ENCODE results near the gene PCNT.

PCNT gene

DNA sequence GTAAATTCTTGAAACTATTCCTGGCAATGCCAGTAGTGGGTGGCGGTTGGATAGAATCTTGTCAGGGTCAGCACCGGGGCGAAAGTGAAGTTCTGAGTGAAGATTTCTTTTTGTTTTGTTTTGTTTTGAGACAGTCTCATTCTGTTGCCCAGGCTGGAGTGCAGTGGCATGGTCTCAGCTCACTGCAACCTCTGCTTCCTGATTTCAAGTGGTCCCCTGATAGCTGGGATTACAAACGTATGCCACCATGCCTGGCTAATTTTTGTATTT, 33.3 kb downstream of the PCNT start:
- TF ChIP-seq, protein P1, sequence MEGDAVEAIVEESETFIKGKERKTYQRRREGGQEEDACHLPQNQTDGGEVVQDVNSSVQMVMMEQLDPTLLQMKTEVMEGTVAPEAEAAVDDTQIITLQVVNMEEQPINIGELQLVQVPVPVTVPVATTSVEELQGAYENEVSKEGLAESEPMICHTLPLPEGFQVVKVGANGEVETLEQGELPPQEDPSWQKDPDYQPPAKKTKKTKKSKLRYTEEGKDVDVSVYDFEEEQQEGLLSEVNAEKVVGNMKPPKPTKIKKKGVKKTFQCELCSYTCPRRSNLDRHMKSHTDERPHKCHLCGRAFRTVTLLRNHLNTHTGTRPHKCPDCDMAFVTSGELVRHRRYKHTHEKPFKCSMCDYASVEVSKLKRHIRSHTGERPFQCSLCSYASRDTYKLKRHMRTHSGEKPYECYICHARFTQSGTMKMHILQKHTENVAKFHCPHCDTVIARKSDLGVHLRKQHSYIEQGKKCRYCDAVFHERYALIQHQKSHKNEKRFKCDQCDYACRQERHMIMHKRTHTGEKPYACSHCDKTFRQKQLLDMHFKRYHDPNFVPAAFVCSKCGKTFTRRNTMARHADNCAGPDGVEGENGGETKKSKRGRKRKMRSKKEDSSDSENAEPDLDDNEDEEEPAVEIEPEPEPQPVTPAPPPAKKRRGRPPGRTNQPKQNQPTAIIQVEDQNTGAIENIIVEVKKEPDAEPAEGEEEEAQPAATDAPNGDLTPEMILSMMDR (IDR thresholded peaks at IDR 0.05): no peak

DNA sequence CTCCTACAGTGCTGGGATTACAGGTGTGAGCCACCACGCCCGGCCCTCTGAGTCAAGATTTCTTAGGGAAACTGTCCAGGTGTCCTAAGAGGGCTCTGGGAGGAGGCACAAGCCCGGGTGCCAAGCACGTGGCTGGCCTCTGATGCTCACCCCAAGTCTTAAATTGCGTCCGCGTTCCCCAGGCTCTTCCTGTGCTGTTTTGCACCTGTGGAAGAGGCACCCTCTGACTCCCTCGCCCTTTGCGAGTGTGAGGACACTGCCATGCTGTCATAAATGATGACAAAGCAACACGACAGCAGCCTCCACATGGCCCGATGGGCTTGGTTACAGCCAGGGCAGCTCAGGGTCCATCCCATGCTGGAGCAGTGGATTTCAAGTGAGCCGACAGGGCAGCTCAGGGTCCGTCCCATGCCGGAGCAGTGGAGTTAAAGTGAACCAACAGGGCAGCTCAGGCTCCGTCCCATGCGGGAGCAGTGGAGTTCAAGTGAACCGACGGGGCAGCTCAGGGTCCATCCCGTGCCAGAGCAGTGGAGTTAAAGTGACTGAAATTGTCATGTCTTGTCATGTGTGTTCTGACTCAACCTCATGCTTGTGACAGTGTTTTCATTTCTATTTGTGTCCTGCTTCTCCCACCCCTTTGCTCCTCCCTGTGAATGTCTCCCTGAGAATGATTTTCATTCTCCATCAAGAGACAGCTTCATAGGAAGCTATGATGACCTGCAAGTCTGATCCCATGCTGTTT, 33.9 kb downstream of the PCNT start:
- TF ChIP-seq, protein P1 (IDR thresholded peaks at IDR 0.05): no peak

GRCh38 chr21:46361176-46361575, 37.2 kb downstream of the PCNT start:
- TF ChIP-seq, protein P1 (IDR thresholded peaks at IDR 0.05): no peak

- TF ChIP-seq, protein P1 (IDR thresholded peaks at IDR 0.05): no peak
Measured at GRCh38 chr21:46361935-46362334, 38.0 kb downstream of the PCNT start.

GRCh38 chr21:46362946-46363345, 39.0 kb downstream of the PCNT start:
- TF ChIP-seq, protein P1 (IDR thresholded peaks at IDR 0.05): no peak

DNA sequence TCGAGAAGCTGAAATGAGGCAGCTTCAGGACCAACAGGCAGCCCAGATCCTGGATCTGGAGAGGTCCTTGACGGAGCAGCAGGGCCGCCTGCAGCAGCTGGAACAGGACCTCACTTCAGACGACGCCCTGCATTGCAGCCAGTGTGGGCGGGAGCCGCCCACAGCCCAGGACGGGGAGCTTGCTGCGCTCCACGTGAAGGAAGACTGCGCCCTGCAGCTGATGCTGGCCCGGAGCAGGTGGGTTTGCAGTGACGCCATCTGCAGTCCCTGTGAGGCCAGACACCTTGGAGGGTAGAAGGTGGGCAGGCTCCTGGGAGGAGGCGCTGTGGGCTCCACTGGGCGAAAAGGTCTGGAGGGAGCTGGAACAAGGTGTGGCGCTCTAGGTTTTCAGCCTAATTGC, 39.7 kb downstream of the PCNT start:
- TF ChIP-seq, protein P1 (IDR thresholded peaks at IDR 0.05): no peak

DNA sequence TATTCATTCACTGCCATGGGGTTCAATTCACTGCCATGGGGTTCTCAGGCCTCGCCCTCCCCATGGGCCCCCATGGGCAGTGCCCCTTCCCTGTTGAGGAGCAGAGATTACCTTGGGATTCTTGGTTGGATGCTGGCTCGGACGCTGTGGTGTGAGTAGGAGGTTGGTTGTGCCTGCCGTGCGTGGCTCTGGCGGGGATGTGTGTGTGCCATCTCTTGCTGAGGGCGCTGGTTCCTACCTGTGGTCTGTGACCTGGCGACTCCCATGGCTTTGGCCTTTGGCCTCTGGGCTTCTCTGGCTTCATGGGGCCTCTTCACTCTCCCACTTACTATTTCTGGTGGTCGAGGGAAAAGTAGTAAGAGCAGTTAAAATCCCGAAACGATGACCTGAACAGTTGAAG, 42.1 kb downstream of the PCNT start:
- TF ChIP-seq, protein P1 (IDR thresholded peaks at IDR 0.05): no peak

DNA sequence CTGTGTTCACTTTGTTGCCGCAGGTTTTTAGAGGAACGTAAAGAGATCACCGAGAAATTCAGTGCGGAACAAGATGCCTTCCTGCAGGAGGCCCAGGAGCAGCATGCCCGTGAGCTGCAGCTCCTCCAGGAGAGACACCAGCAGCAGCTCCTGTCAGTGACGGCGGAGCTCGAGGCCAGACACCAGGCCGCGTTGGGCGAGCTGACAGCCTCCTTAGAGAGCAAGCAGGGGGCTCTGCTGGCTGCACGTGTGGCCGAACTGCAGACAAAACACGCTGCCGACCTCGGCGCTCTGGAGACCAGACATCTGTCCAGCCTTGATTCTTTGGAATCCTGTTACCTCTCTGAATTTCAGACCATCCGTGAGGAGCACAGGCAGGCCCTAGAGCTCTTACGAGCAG, 42.6 kb downstream of the PCNT start:
- TF ChIP-seq, protein P1 (IDR thresholded peaks at IDR 0.05): no peak

Data from LNCAP (cell line).